Thyroid gland (tissue), 4 donors: ENCODE data around the gene TAS1R3.

Experiments used
- CTCF ChIP-seq, 6 experiments: fragments of 200-600 bp in 3 of 6; fragments of 450-650 bp in 3 of 6; sonication (generic) in 3 of 6; IDR thresholded peaks; one replicate each; pipeline ENCODE4 v1.5.1; 2016 to 2019; ENCODE audit warnings: antibody characterized with exemption in 6 of 6, mild to moderate bottlenecking in 2 of 6, inconsistent platforms in 1 of 6, moderate library complexity in 1 of 6
- POLR2A ChIP-seq, 2 donors: fragments of 450-650 bp; IDR thresholded peaks; one replicate each; pipeline ENCODE4 v1.6.1; 2017; ENCODE audit warnings: antibody characterized with exemption in 2 of 2, mild to moderate bottlenecking in 2 of 2, moderate library complexity in 1 of 2

GRCh38 chr1:1291548-1292441 lies 39.3 kb upstream of the TAS1R3 start:
- peak; percentile 35 to 88 (median 73) for TF ChIP-seq CTCF (IDR thresholded peaks at IDR 0.05)
- TF ChIP-seq POLR2A (IDR thresholded peaks at IDR 0.05) = no peak
